K562 (cell line): ENCODE measurements around the gene PLEKHA5. TPM values are rescaled to one million over a fixed set of nuclear protein-coding genes. Genes with fewer than 3 reads are reported as not detected.

Source experiments
- ATAC-seq: fragments of 200-7000 bp; cut with Tn5 transposase; 3 replicates; pipeline ENCODE4 v1.9.1; 2020; ENCODE audit warnings: moderate library complexity
- BruUV-seq: library from RNA; stranded (reverse); fragments of 400-500 nt; replicated peaks from 2 replicates; lab custom pipeline; 2021; lab: Mats Ljungman, UMichigan
- CTCF ChIA-PET: fragments of 300-600 bp; formaldehyde crosslinking; extraction: SDS; loops from one replicate; lab custom pipeline; 2021; ENCODE audit warnings: low intra/inter-chr PET ratio; lab: Yijun Ruan, JAX
- POLR2A ChIA-PET: fragments of 300-600, 350-650 bp; sonication (Branson Sonifier 250); formaldehyde crosslinking; extraction: SDS; loops from one replicate; lab custom pipeline; 2021; ENCODE audit warnings: antibody characterized with exemption, inconsistent platforms; lab: Yijun Ruan, JAX
- DNase-seq, 4 experiments: peaks; one replicate each; pipeline versions ENCODE4 v3.0.0 to v3.0.0-alpha.2; 2011 to 2018; ENCODE audit warnings: low spot score in 3 of 4, mixed read lengths in 3 of 4; ENCODE audit errors: extremely low read depth in 1 of 4
- FAIRE-seq: peaks from 2 replicates; lab custom pipeline; 2011; peaks lifted over from hg19 to GRCh38; lab: Jason Lieb, UNC
- H2AFZ ChIP-seq: 2 replicates; pipeline ENCODE4 v1.6.0; 2011; ENCODE audit warnings: low read depth, low read length, control low read depth, inconsistent platforms
- H3K27ac ChIP-seq: fragments of 200-600 bp; 3 replicates; pipeline ENCODE4 v1.8.0; 2011; ENCODE audit warnings: low read depth, mild to moderate bottlenecking, control low read depth, inconsistent platforms, low read length, moderate library complexity, mixed read lengths; ENCODE audit errors: extremely low read depth
- H3K27me3 ChIP-seq, 2 experiments: fragments of 300-600 bp in 1 of 2; 2 replicates in 1 of 2; 3 replicates in 1 of 2; pipeline versions ENCODE4 v1.6.0 to v1.8.0; 2011; ENCODE audit warnings: inconsistent platforms in 2 of 2, low read length in 2 of 2, mild to moderate bottlenecking in 1 of 2, mixed read lengths in 1 of 2, moderate library complexity in 1 of 2; ENCODE audit not compliant: control insufficient read depth in 2 of 2, insufficient read depth in 2 of 2
- H3K36me3 ChIP-seq: fragments of 300-600 bp; 3 replicates; pipeline ENCODE4 v1.8.0; 2011; ENCODE audit warnings: mild to moderate bottlenecking, low read length, inconsistent platforms; ENCODE audit not compliant: control insufficient read depth, insufficient read depth
- H3K4me1 ChIP-seq, 2 experiments: fragments of 200-600 bp in 1 of 2; replicated peaks in 1 of 2; 2 replicates in 1 of 2; 3 replicates in 1 of 2; pipeline versions ENCODE4 v1.5.1 to v1.8.0; 2011; ENCODE audit warnings: inconsistent platforms in 2 of 2, low read length in 2 of 2, mild to moderate bottlenecking in 1 of 2, mixed read lengths in 1 of 2, moderate library complexity in 1 of 2; ENCODE audit not compliant: control insufficient read depth in 2 of 2, insufficient read depth in 2 of 2
- H3K4me2 ChIP-seq: 2 replicates; pipeline ENCODE4 v1.6.1; 2011; ENCODE audit warnings: low read length, control low read depth, inconsistent platforms, mixed read lengths; ENCODE audit not compliant: insufficient read depth
- H3K4me3 ChIP-seq: fragments of 200-600 bp; sonication (generic), shearing (Covaris generic); 2 replicates; pipeline ENCODE4 v1.5.1; 2016; ENCODE audit warnings: control low read depth, inconsistent platforms
- H3K79me2 ChIP-seq: fragments of 200-600 bp; 3 replicates; pipeline ENCODE4 v1.8.0; 2011; ENCODE audit warnings: low read length, inconsistent platforms; ENCODE audit not compliant: control insufficient read depth, insufficient read depth
- H3K9ac ChIP-seq, 2 experiments: 2 replicates each; pipeline versions ENCODE4 v1.6.0 to v1.6.1; 2011; ENCODE audit warnings: low read depth in 2 of 2, low read length in 2 of 2, control low read depth in 1 of 2, inconsistent platforms in 1 of 2, mild to moderate bottlenecking in 1 of 2, mixed read lengths in 1 of 2; ENCODE audit not compliant: insufficient read depth in 1 of 2
- H3K9me1 ChIP-seq: one replicate; pipeline ENCODE4 v1.6.0; 2011; ENCODE audit warnings: inconsistent platforms, mild to moderate bottlenecking, low read length, moderate library complexity; ENCODE audit not compliant: control insufficient read depth, insufficient read depth
- H3K9me3 ChIP-seq: replicated peaks from 2 replicates; pipeline ENCODE4 v1.5.1; 2011; ENCODE audit warnings: low read depth, low read length, inconsistent platforms; ENCODE audit not compliant: control insufficient read depth, insufficient read depth
- H4K20me1 ChIP-seq: replicated peaks from 2 replicates; pipeline ENCODE4 v1.6.1; 2011; ENCODE audit warnings: low read length, inconsistent platforms, mixed read lengths; ENCODE audit not compliant: control insufficient read depth, insufficient read depth
- ADNP ChIP-seq: fragments of 200-800 bp; sonication (Bioruptor generic); IDR thresholded peaks from 2 replicates; pipeline ENCODE4 v1.6.1; 2016; ENCODE audit warnings: missing genetic modification characterization, missing compliant biosample characterization
- ARID3B ChIP-seq: fragments of 250-450 bp; sonication (Bioruptor Pico); IDR thresholded peaks from 2 replicates; pipeline ENCODE4 v1.4.0; 2020; ENCODE audit warnings: borderline replicate concordance
- C11orf30 ChIP-seq: fragments of 450-650 bp; IDR thresholded peaks from 2 replicates; pipeline ENCODE4 v1.6.1; 2016; ENCODE audit warnings: low read depth, mild to moderate bottlenecking
- CCNT2 ChIP-seq: IDR thresholded peaks from 2 replicates; pipeline ENCODE4 v1.6.1; 2011; ENCODE audit warnings: borderline replicate concordance, low read depth, mild to moderate bottlenecking, moderate library complexity, mixed read lengths, low read length; ENCODE audit not compliant: insufficient read length; ENCODE audit errors: extremely low read depth
- CREB3 ChIP-seq: fragments of 450-650 bp; conservative IDR thresholded peaks from 2 replicates; pipeline ENCODE4 v1.6.1; 2016; ENCODE audit warnings: missing genetic modification characterization, low read depth, mild to moderate bottlenecking, missing compliant biosample characterization, moderate library complexity
- CTBP1 ChIP-seq: fragments of 450-650 bp; IDR thresholded peaks from 2 replicates; pipeline ENCODE4 v1.6.1; 2016; ENCODE audit warnings: borderline replicate concordance
- HMGN3 ChIP-seq: IDR thresholded peaks from 2 replicates; pipeline ENCODE4 v1.6.1; 2011; ENCODE audit warnings: borderline replicate concordance, low read depth, mild to moderate bottlenecking, mixed read lengths, low read length; ENCODE audit not compliant: insufficient read length; ENCODE audit errors: extremely low read depth
- HNRNPUL1 ChIP-seq: fragments of 200-400 bp; formaldehyde crosslinking; IDR thresholded peaks from 2 replicates; pipeline ENCODE4 v1.6.1; 2017; ENCODE audit warnings: low read length
- LARP7 ChIP-seq: fragments of 450-650 bp; IDR thresholded peaks from 2 replicates; pipeline ENCODE4 v1.6.1; 2016
- MAX ChIP-seq: sonication (generic); formaldehyde crosslinking; IDR thresholded peaks from 2 replicates; pipeline ENCODE4 v1.9.0; 2022; ENCODE audit warnings: mild to moderate bottlenecking, missing genetic modification reagents
- POLR2B ChIP-seq: fragments of 450-650 bp; IDR thresholded peaks from 2 replicates; pipeline ENCODE4 v1.6.1; 2018; ENCODE audit warnings: low read depth; ENCODE audit not compliant: partially characterized antibody
- PTTG1 ChIP-seq: fragments of 450-650 bp; IDR thresholded peaks from 2 replicates; pipeline ENCODE4 v1.6.1; 2016; ENCODE audit warnings: low read depth, mild to moderate bottlenecking, missing genetic modification characterization, missing compliant biosample characterization
- RHOXF2B ChIP-seq: fragments of 250-450 bp; sonication (Bioruptor Pico); conservative IDR thresholded peaks from 2 replicates; pipeline ENCODE4 v1.5.1; 2021
- SNIP1 ChIP-seq: fragments of 450-650 bp; IDR thresholded peaks from 2 replicates; pipeline ENCODE4 v1.7.1; 2017; ENCODE audit warnings: low read depth, mild to moderate bottlenecking
- THAP7 ChIP-seq: fragments of 250-450 bp; sonication (Bioruptor Pico); IDR thresholded peaks from 2 replicates; pipeline ENCODE4 v1.5.0; 2021
- U2AF2 ChIP-seq: fragments of 200-400 bp; formaldehyde crosslinking; optimal IDR thresholded peaks from 2 replicates; pipeline ENCODE3; 2017; ENCODE audit warnings: low read depth, mild to moderate bottlenecking, low read length
- ZBTB17 ChIP-seq: fragments of 450-650 bp; formaldehyde crosslinking; IDR thresholded peaks from 2 replicates; pipeline ENCODE4 v1.4.0; 2020; ENCODE audit warnings: mild to moderate bottlenecking
- ZNF316 ChIP-seq: fragments of 450-650 bp; IDR thresholded peaks from 2 replicates; pipeline ENCODE4 v1.6.1; 2016
- ZNF511 ChIP-seq: sonication (generic); formaldehyde crosslinking; IDR thresholded peaks from 2 replicates; pipeline ENCODE4 v1.8.0; 2022; ENCODE audit warnings: mild to moderate bottlenecking, missing genetic modification reagents
- WGBS: fragments of 100-300 bp; shearing (Covaris generic); methylation state at CpG from one replicate; pipeline ENCODE4 v1.1.6; 2016; ENCODE audit warnings: low coverage, mixed read lengths; ENCODE audit not compliant: insufficient coverage; ENCODE audit errors: missing lambda C conversion rate; 5-methylcytosine and 5-hydroxymethylcytosine counted together
- in situ Hi-C: fragments of 300-500 bp; cut with MboI; formaldehyde crosslinking; loops from 4 replicates; pipeline ENCODE4 v1.15.0; 2018; ENCODE audit warnings: inconsistent platforms, mixed read lengths
- intact Hi-C: fragments of 100-400 bp; cut with micrococcal nuclease; formaldehyde crosslinking; loops from 2 replicates; pipeline ENCODE4 v1.14.2; 2022
- polyA plus RNA-seq, 8 experiments: library from polyadenylated mRNA; depleted of rRNA in 4 of 8; stranded (reverse) in 5 of 8; unstranded in 3 of 8; fragments of >200 nt; fragmentation: Nextera tagmentation in 2 of 8; fragmentation: Illumina TruSeq in 1 of 8; extraction: Ambion mirVana in 2 of 8; extraction: Trizol in 1 of 8; gene quantifications; 2 replicates each; pipeline versions ENCODE4 v1.2.1 to v1.2.3, GENCODE V29; 2011 to 2014; ENCODE audit warnings: inconsistent platforms in 1 of 8, missing spikeins in 1 of 8
- total RNA-seq, 7 experiments: library from RNA; depleted of rRNA in 6 of 7; stranded (reverse); fragments of >200 nt in 6 of 7; fragmentation: Illumina TruSeq in 2 of 7; extraction: Trizol in 2 of 7; gene quantifications; 2 replicates each; pipeline versions ENCODE4 v1.2.1 to v1.2.3, GENCODE V29; 2011 to 2021; ENCODE audit warnings: low replicate concordance in 1 of 7

PLEKHA5 gene
- total and polyA plus RNA-seq, 9 of the 15 experiments (the other 6 are each of a cell fraction or from before 2014, with no cell fraction given) = 7.2 to 26.2 (median 17.4) TPM

- TF ChIP-seq MAX (CRISPR knock-in tag) = no peak
- no peak for TF ChIP-seq POLR2B
- TF ChIP-seq PTTG1 (tag) = no peak
- no peak for TF ChIP-seq HMGN3
- no peak for TF ChIP-seq ADNP (tag)
These were observed 280.7 kb downstream of the PLEKHA5 start (continued) for GRCh38 chr12:19410211-19410610.

- FAIRE-seq (no peak), ATAC-seq (no peak), DNase-seq (no peak)
- Histone ChIP-seq H4K20me1 (no peaks in the 10 kb centered on the region), H3K9me3 (no peaks in the 10 kb centered on the region), H2AFZ (no peak overlapping the region), H3K27me3 (peaks cover 0 to 4% of the 10 kb centered on the region in 2 experiments; a peak in 2 of 5 replicates), H3K9ac (no peak overlapping the region), H3K4me2 (no peak overlapping the region), H3K9me1 (no peaks in the 10 kb centered on the region), H3K36me3 (no peaks in the 10 kb centered on the region), H3K4me3 (no peak overlapping the region), H3K79me2 (no peaks in the 10 kb centered on the region), H3K27ac (no peak overlapping the region), H3K4me1 (peaks cover 0 to 6% of the 10 kb centered on the region in 2 experiments; a peak in 2 of 5 replicates)
- intact Hi-C loops = no loop called here
- POLR2A ChIA-PET = interaction anchor here (0.7 kb wide), 1 partner anchor 69 kb away, joined by 5 read pairs; no protein-coding TSS in a partner anchor
- in situ Hi-C loops = no loop called here
- whole genome bisulfite sequencing = 20% methylated on average over 6 of the region's 7 CpGs
- no TSS peak for BruUV-seq
- CTCF ChIA-PET = no interaction called here
- TF ChIP-seq HNRNPUL1 (no peak), SNIP1 (no peak), ZNF316 (peak; percentile 90), CCNT2 (no peak), ZBTB17 (CRISPR knock-in tag) (no peak), CREB3 (tag) (no peak), ZNF511 (no peak), LARP7 (no peak), CTBP1 (no peak), ARID3B (no peak), RHOXF2B (no peak), C11orf30 (peak; percentile 76), U2AF2 (no peak), THAP7 (CRISPR knock-in tag) (no peak)
These were observed 281.2 kb downstream of the PLEKHA5 start for GRCh38 chr12:19410629-19411185.
